Neural progenitor cell (in vitro differentiated cells): ENCODE data around the gene RTKN. TPM values are rescaled to one million over a fixed set of nuclear protein-coding genes. Genes with fewer than 3 reads are reported as not detected.

Experiments
- DNase-seq: peaks from one replicate; pipeline ENCODE4 v3.0.0-alpha.2; 2016; ENCODE audit warnings: low spot score
- H2AFZ ChIP-seq: fragments of 200-600 bp; sonication (generic); replicated peaks from 2 replicates; pipeline ENCODE4 v1.6.1; 2016; ENCODE audit warnings: antibody characterized with exemption
- H3F3A ChIP-seq: fragments of 200-600 bp; sonication (generic); 2 replicates; pipeline ENCODE4 v1.6.1; 2016; ENCODE audit warnings: antibody characterized with exemption, low read depth
- H3K27ac ChIP-seq: fragments of 200-600 bp; sonication (generic); 2 replicates; pipeline ENCODE4 v1.5.1; 2016; ENCODE audit warnings: mild to moderate bottlenecking
- H3K27me3 ChIP-seq: fragments of 200-600 bp; sonication (generic); 2 replicates; pipeline ENCODE4 v1.6.1; 2016; ENCODE audit warnings: mild to moderate bottlenecking, moderate library complexity
- H3K36me3 ChIP-seq: fragments of 200-600 bp; sonication (generic); 2 replicates; pipeline ENCODE4 v1.5.1; 2016
- H3K4me1 ChIP-seq: fragments of 200-600 bp; sonication (generic); 2 replicates; pipeline ENCODE4 v1.6.1; 2016; ENCODE audit warnings: mixed run types
- H3K4me2 ChIP-seq: fragments of 200-600 bp; sonication (generic); 2 replicates; pipeline ENCODE4 v1.6.1; 2016
- H3K4me3 ChIP-seq: fragments of 200-600 bp; sonication (generic); 2 replicates; pipeline ENCODE4 v1.5.1; 2016
- H3K79me2 ChIP-seq: fragments of 200-600 bp; sonication (generic); 2 replicates; pipeline ENCODE4 v1.6.1; 2016; ENCODE audit warnings: low read depth
- H3K9ac ChIP-seq: fragments of 200-600 bp; sonication (generic); 2 replicates; pipeline ENCODE4 v1.6.1; 2016
- H3K9me3 ChIP-seq: fragments of 200-600 bp; sonication (generic); 2 replicates; pipeline ENCODE4 v1.5.1; 2016; ENCODE audit warnings: low read depth
- H4K20me1 ChIP-seq: fragments of 200-600 bp; sonication (generic); 2 replicates; pipeline ENCODE4 v1.6.1; 2016; ENCODE audit warnings: low read depth
- H3K27ac Mint-ChIP-seq: 3 replicates; pipeline ENCODE4 v1.8.0; 2021; ENCODE audit warnings: mixed read lengths
- H3K27me3 Mint-ChIP-seq: 2 replicates; pipeline ENCODE4 v1.8.0; 2022; ENCODE audit warnings: low read depth, mild to moderate bottlenecking, inconsistent platforms, moderate library complexity, mixed read lengths; ENCODE audit not compliant: insufficient read depth
- H3K36me3 Mint-ChIP-seq: 3 replicates; pipeline ENCODE4 v1.8.0; 2021; ENCODE audit warnings: mixed read lengths
- H3K4me1 Mint-ChIP-seq: 3 replicates; pipeline ENCODE4 v1.8.0; 2021; ENCODE audit warnings: mixed read lengths
- H3K4me3 Mint-ChIP-seq: 3 replicates; pipeline ENCODE4 v1.8.0; 2021; ENCODE audit warnings: mild to moderate bottlenecking, moderate library complexity, mixed read lengths
- H3K9me3 Mint-ChIP-seq: 3 replicates; pipeline ENCODE4 v1.8.0; 2020; ENCODE audit warnings: mixed read lengths
- CTCF ChIP-seq: fragments of 200-600 bp; sonication (generic); IDR thresholded peaks from 2 replicates; pipeline ENCODE4 v1.5.1; 2017; ENCODE audit warnings: antibody characterized with exemption, mild to moderate bottlenecking
- EZH2 ChIP-seq: fragments of 200-600 bp; sonication (generic); IDR thresholded peaks from 2 replicates; pipeline ENCODE4 v1.6.1; 2017; ENCODE audit warnings: antibody characterized with exemption, mild to moderate bottlenecking, moderate library complexity
- EZH2phosphoT487 ChIP-seq: fragments of 200-600 bp; sonication (generic); IDR thresholded peaks from 2 replicates; pipeline ENCODE4 v1.6.1; 2017; ENCODE audit warnings: antibody characterized with exemption
- total RNA-seq: library from RNA; depleted of rRNA; stranded (reverse); fragments of >200 nt; gene quantifications from 2 replicates; pipeline ENCODE4 v1.2.3, GENCODE V29; 2015; ENCODE audit warnings: low replicate concordance

RTKN gene
- total RNA-seq, 1 donor from 2014 or later: 11.4 TPM

DNA sequence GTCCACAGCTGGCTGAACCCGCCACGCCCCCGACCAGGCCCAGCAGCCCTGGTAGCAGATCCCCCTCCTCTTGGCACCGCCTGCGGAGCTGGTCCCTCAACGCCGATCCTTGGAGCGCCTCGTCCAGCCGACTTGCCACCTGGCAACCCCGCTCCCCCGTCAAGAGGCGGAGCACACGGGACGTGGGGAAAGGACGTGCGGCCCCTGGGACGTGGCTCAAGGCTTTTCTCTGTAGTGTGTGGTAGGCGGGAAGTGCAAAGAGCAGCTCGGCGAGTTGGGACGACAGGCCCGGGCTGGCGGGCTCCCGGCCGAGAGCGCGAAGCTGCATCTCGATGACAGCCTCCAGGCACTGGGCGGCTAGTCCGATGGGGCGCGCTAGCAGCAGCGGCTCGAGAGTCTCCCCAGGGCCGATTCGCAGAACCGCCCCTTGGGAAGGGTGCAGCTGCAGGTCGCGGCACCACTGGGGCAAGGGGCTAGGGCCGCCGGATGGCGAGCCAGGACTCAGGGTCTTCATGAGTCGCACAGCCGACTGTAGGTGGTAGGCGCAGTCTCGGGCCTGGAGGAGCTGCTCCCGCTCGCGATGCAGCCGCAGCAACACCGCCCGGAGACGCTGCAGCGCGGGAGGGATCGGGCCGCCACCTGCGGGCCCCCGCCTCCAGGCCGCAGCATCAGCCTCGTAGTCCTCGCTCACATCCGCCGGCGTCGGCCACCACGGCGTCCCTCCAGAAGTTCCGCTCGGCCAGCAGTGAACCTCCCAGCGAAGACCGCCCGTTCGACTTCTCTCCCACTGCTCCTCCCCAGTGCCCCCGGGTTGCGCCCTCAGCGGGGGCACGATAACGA lies 40.4 kb upstream of the RTKN start:
- Histone ChIP-seq H3K4me3 (peak overlapping the region; percentile 81), H3K4me2 (peak overlapping the region; percentile 97), H2AFZ (peak overlapping the region; percentile 87), H3K27me3 (no peaks in the 10 kb centered on the region), H4K20me1 (peaks cover 22% of the 10 kb centered on the region), H3K9me3 (no peaks in the 10 kb centered on the region), H3K79me2 (peaks cover 33% of the 10 kb centered on the region), H3K4me1 (peaks cover 8% of the 10 kb centered on the region), H3K27ac (no peak overlapping the region), H3F3A (no peaks in the 10 kb centered on the region), H3K9ac (peak overlapping the region; percentile 60), H3K36me3 (no peaks in the 10 kb centered on the region)
- Mint-ChIP-seq H3K4me3 (peak overlapping the region; percentile 100), H3K36me3 (peaks cover 15% of the 10 kb centered on the region), H3K27me3 (peaks cover 3% of the 10 kb centered on the region), H3K4me1 (peaks cover 21% of the 10 kb centered on the region), H3K9me3 (no peaks in the 10 kb centered on the region), H3K27ac (no peak overlapping the region)
- DNase-seq: peak; percentile 74
- TF ChIP-seq CTCF (no peak), EZH2 (no peak), EZH2phosphoT487 (no peak)

- H3K9ac ChIP-seq: peak overlapping the region; percentile 60
- no peaks in the 10 kb centered on the region for H3F3A ChIP-seq
- Mint-ChIP-seq H3K36me3 (peaks cover 13% of the 10 kb centered on the region), H3K27me3 (peaks cover 3% of the 10 kb centered on the region), H3K4me1 (peaks cover 21% of the 10 kb centered on the region), H3K4me3 (peak overlapping the region; percentile 100), H3K9me3 (no peaks in the 10 kb centered on the region), H3K27ac (no peak overlapping the region)
- H3K27me3 ChIP-seq: no peaks in the 10 kb centered on the region
- peaks cover 8% of the 10 kb centered on the region for H3K4me1 ChIP-seq
- H4K20me1 ChIP-seq: peaks cover 22% of the 10 kb centered on the region
- peaks cover 33% of the 10 kb centered on the region for H3K79me2 ChIP-seq
- H3K4me3 ChIP-seq: peak overlapping the region; percentile 81
- no peak overlapping the region for H2AFZ ChIP-seq
- TF ChIP-seq CTCF (no peak), EZH2phosphoT487 (no peak), EZH2 (no peak)
- no peaks in the 10 kb centered on the region for H3K9me3 ChIP-seq
- H3K4me2 ChIP-seq: peak overlapping the region; percentile 97
- DNase-seq: no peak
- no peak overlapping the region for H3K27ac ChIP-seq
- no peaks in the 10 kb centered on the region for H3K36me3 ChIP-seq
Measured at GRCh38 chr2:74481431-74481830, 39.7 kb upstream of the RTKN start.

DNA sequence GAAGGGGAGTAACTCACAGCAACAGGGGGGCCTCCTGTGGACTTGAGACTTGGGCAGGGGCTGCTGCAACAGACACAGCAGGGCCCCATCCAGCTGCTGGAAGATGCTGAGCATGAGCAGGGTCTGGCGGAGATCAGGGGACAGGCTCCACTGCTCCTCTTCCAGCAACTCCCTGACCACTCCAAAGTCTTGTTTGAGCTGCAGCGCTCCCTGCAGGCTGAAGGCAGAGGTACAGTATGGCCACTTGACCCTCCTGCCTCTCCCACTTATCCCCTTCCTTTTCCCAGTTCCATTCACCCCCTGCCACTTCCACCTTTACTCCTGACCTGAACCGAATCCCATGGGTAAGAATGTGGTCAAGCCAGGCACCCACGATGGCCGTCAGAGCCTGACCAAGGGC lies 33.2 kb upstream of the RTKN start:
- no peak overlapping the region for H3K4me3 ChIP-seq
- TF ChIP-seq EZH2phosphoT487 (no peak), EZH2 (no peak), CTCF (peak; percentile 48)
- H3K4me1 ChIP-seq: peaks cover 11% of the 10 kb centered on the region
- no peak overlapping the region for H3K27ac Mint-ChIP-seq
- no peaks in the 10 kb centered on the region for H4K20me1 ChIP-seq
- no peak overlapping the region for H2AFZ ChIP-seq
- no peak overlapping the region for H3K9ac ChIP-seq
- DNase-seq: peak; percentile 32
- H3K9me3 ChIP-seq: no peaks in the 10 kb centered on the region
- peaks cover 18% of the 10 kb centered on the region for H3K4me1 Mint-ChIP-seq
- no peak overlapping the region for H3K4me3 Mint-ChIP-seq
- peaks cover 20% of the 10 kb centered on the region for H3K36me3 Mint-ChIP-seq
- H3K36me3 ChIP-seq: no peaks in the 10 kb centered on the region
- H3K27me3 ChIP-seq: no peaks in the 10 kb centered on the region
- H3F3A ChIP-seq: peaks cover 24% of the 10 kb centered on the region
- no peaks in the 10 kb centered on the region for H3K9me3 Mint-ChIP-seq
- H3K4me2 ChIP-seq: no peak overlapping the region
- H3K27ac ChIP-seq: no peak overlapping the region
- peaks cover 4% of the 10 kb centered on the region for H3K79me2 ChIP-seq
- H3K27me3 Mint-ChIP-seq: peaks cover 12% of the 10 kb centered on the region
